M059J (cell line): ENCODE data around the gene SPNS3. TPM values are rescaled to one million over a fixed set of nuclear protein-coding genes. Genes with fewer than 3 reads are reported as not detected.
A peak's percentile ranks its signal among the peaks of the same experiment; 100 is the strongest.

Experiments used
- DNase-seq: peaks from one replicate; pipeline ENCODE4 v3.0.0-alpha.2; 2012; ENCODE audit warnings: low read depth
- total RNA-seq: library from RNA; depleted of rRNA; stranded (reverse); fragments of >200 nt; shearing (Covaris generic); gene quantifications from 2 replicates; pipeline ENCODE4 v1.2.3, GENCODE V29; 2014; rRNA removed

SPNS3 gene
- total RNA-seq, 1 experiment from 2014 or later, result 0.05 TPM

DNA sequence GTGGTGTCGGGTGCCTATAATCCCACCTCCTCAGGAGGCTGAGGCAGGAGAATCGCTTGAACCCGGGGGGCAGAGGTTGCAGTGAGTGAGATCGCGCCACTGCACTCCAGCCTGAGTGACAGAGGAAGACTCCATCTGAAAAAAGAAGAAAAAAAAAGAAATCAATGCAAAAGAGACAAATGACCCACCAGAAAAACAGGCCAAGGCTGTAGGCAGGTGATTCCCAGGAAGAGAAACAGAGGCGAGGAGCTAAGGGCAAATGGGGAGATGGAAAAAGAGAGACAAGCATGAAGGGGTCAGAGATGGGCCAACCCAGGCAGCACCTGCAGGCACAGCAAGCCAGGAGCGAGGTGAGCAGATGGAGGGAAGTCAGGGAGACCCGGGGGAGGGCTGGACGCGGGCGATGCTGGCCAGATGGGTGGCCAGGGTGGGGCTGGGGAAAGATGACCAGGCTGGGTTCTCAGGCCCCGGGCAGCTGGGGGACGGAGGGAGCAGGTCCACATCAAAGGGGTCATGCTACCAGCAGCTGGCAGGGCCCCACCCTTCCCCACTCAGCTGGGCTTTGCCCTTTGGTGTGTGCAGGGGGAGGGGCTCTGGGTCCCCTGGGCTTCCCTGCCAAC lies 95.9 kb downstream of the SPNS3 start:
- DNase-seq, result no peak

DNA sequence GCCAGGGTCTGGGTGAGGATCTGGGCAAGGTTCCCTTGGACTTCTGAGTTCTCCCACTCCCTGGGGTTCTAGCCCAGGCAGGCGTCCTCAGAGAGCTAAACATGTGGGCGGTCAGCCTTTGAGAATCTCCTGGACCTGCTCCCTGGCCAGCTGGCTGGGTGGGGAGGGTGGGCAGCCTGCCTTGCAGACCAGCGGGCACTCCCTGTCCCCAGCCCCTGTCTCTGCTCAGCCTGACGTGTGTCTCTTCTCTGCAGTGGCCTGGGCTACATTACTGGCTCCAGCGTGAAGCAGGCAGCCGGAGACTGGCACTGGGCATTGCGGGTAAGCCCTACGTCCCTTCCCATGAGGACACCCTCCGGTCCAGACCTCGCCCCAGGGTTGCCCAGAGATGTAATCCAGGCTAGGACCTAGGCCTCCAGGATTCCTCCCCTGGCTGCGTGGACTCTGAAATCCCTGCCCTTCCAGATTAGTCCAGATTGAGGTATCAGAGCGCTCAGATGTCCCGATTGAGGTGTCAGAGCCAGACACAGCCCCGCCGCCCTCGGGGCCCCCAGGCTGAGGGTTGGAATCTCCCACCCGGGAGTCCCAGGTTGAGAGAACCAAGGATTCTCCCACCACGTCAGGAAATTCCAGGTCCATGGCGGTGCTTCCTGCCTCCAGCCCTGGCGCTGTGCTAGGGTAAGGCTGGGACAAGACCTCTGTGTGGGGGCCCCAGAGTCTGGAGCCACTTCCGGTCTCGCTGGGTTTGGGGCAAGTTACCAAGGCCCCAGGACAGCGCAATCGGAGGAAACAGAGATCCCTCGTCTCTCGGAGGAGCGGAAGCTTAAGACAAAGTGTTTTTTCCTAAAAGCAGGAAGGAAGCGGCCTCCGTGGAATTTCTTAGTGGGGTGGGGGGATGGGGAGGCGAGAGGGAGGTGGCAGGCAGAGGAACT lies 97.3 kb downstream of the SPNS3 start:
- DNase-seq, result no peak

DNA sequence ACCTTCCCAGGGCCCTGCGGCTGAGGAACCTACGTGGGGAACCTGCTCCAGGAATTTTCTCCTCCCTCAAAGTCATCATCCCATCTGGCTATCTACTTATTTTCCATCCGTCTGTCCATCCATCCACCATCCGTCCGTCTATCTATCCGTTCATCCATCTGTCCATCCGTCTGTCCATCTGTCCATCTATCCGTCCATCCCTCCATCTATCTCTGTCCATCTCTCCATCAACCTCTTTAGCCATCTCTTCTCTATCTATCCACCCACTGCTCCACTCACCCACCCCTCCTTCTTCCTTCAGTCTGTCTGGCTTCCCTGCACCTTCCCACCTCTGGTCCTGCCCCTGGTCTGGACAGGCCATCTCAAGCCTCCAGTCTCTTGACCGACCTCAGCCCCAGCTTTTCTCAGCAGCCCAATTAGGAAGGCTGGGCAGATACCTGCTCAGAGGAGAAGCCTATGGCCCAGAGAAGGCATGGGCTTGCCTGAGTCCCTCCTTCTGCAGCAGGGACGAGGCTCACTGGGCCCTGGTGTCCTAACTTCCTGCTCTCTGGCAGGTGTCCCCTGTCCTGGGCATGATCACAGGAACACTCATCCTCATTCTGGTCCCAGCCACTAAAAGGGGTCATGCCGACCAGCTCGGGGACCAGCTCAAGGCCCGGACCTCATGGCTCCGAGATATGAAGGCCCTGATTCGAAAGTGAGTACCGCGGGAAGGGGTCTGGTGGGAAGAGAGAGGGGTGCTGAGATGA lies 98.4 kb downstream of the SPNS3 start:
- no peak for DNase-seq

DNA sequence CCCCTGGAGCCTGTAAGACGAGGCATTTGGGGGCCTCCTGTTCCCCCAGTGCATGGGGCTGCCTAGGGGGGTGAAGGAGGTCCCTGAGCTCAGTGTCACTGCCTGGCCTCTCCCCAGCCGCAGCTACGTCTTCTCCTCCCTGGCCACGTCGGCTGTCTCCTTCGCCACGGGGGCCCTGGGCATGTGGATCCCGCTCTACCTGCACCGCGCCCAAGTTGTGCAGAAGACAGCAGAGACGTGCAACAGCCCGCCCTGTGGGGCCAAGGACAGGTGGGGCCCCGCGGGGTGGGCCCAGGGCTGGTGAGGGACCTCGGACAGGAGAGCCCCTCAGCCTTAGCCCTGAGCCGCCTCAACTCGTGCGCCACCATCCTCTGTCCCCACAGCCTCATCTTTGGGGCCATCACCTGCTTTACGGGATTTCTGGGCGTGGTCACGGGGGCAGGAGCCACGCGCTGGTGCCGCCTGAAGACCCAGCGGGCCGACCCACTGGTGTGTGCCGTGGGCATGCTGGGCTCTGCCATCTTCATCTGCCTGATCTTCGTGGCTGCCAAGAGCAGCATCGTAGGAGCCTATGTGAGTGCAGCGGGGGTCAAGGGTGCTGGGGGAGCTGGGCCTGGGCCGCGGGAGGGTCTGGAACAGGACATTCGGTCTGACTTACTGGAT lies 99.3 kb downstream of the SPNS3 start:
- DNase-seq, result no peak

GRCh38 chr17:4533523-4534504 lies 100.1 kb downstream of the SPNS3 start:
- peak; percentile 23 for DNase-seq

GRCh38 chr17:4534515-4534914 lies 100.8 kb downstream of the SPNS3 start:
- no peak for DNase-seq

GRCh38 chr17:4534928-4535666 lies 101.4 kb downstream of the SPNS3 start:
- no peak for DNase-seq

GRCh38 chr17:4535667-4536258 lies 102.0 kb downstream of the SPNS3 start:
- DNase-seq, result no peak

- no peak for DNase-seq
Observed at GRCh38 chr17:4536259-4536741, 102.6 kb downstream of the SPNS3 start.

GRCh38 chr17:4536742-4537411 lies 103.1 kb downstream of the SPNS3 start:
- no peak for DNase-seq

Other genes with a start within 250 kb of the SPNS3 start
- gene ANKFY1, start 170.0 kb upstream of the SPNS3 start, total RNA-seq, result 17.5 and 37.4 TPM in 2 replicates
- gene UBE2G1, start 67.3 kb upstream of the SPNS3 start, total RNA-seq, result 50.2 and 63.0 TPM in 2 replicates
- gene SPNS2, start 64.9 kb downstream of the SPNS3 start, total RNA-seq, result 0.52 and 0.54 TPM in 2 replicates
- gene MYBBP1A, start 121.4 kb downstream of the SPNS3 start, total RNA-seq, result 26.9 and 45.3 TPM in 2 replicates
- not detected in 2 replicates for gene GGT6, start 126.6 kb downstream of the SPNS3 start, total RNA-seq
- gene SMTNL2, start 150.6 kb downstream of the SPNS3 start, total RNA-seq, result not detected in 2 replicates
- not detected in 2 replicates for gene ALOX15, start 207.7 kb downstream of the SPNS3 start, total RNA-seq